ENCODE data around the gene RANBP3. TPM values are rescaled to one million over a fixed set of nuclear protein-coding genes. Genes with fewer than 3 reads are reported as not detected.
A peak's percentile ranks its signal among the peaks of the same experiment; 100 is the strongest.

The RANBP3 gene
- total RNA-seq, 1 donor from 2014 or later: 122 TPM

DNA sequence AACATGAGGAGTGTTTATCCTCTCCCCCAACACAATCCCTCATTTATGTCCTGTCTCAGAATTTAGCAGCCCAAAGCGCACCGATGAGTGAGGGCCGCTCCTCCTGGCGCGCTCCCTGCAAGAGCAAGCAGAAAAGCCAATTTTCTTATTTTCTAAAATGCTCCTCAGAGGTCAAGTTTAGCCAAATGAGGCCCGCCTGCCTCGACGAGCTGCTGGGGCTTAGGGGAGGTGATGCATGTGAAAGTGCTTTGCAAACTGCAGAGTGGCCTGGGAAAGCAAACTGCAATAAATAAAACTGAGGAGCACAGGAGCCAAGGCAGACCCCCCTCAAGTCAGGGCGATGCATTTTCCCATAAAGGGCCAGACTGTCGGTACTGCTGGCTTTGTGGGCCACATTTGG is 34.9 kb downstream of the RANBP3 start:
- Mint-ChIP-seq H3K9me3 (no peaks in the 10 kb centered on the region), H3K4me3 (no peak overlapping the region), H3K27ac (ENCODE audit: unreplicated experiment) (peak overlapping the region; percentile 51), H3K4me1 (peaks cover 48% of the 10 kb centered on the region), H3K36me3 (ENCODE audit: low read depth) (peaks cover 2% of the 10 kb centered on the region), H3K27me3 (ENCODE audit: low read depth) (no peaks in the 10 kb centered on the region)
- no peak for DNase-seq (ENCODE audit: low read depth, low spot score)
- TF ChIP-seq, protein P1, sequence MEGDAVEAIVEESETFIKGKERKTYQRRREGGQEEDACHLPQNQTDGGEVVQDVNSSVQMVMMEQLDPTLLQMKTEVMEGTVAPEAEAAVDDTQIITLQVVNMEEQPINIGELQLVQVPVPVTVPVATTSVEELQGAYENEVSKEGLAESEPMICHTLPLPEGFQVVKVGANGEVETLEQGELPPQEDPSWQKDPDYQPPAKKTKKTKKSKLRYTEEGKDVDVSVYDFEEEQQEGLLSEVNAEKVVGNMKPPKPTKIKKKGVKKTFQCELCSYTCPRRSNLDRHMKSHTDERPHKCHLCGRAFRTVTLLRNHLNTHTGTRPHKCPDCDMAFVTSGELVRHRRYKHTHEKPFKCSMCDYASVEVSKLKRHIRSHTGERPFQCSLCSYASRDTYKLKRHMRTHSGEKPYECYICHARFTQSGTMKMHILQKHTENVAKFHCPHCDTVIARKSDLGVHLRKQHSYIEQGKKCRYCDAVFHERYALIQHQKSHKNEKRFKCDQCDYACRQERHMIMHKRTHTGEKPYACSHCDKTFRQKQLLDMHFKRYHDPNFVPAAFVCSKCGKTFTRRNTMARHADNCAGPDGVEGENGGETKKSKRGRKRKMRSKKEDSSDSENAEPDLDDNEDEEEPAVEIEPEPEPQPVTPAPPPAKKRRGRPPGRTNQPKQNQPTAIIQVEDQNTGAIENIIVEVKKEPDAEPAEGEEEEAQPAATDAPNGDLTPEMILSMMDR (conservative IDR thresholded peaks at IDR 0.05): no peak

- no peak for DNase-seq (ENCODE audit: low read depth, low spot score)
- TF ChIP-seq, protein P1 (conservative IDR thresholded peaks at IDR 0.05): no peak
- peak overlapping the region; percentile 87 for H3K27ac Mint-ChIP-seq (ENCODE audit: unreplicated experiment)
- peak overlapping the region; percentile 10 for H3K4me3 Mint-ChIP-seq
- H3K4me1 Mint-ChIP-seq: peaks cover 39% of the 10 kb centered on the region
- no peaks in the 10 kb centered on the region for H3K27me3 Mint-ChIP-seq (ENCODE audit: low read depth)
- H3K9me3 Mint-ChIP-seq: no peaks in the 10 kb centered on the region
- H3K36me3 Mint-ChIP-seq (ENCODE audit: low read depth): no peaks in the 10 kb centered on the region
Measured at GRCh38 chr19:5941673-5942072, 36.3 kb downstream of the RANBP3 start.

GRCh38 chr19:5940260-5941208 is 37.4 kb downstream of the RANBP3 start:
- H3K27ac Mint-ChIP-seq (ENCODE audit: unreplicated experiment): no peak overlapping the region
- H3K4me1 Mint-ChIP-seq: peaks cover 37% of the 10 kb centered on the region
- H3K27me3 Mint-ChIP-seq (ENCODE audit: low read depth): no peaks in the 10 kb centered on the region
- no peaks in the 10 kb centered on the region for H3K9me3 Mint-ChIP-seq
- H3K36me3 Mint-ChIP-seq (ENCODE audit: low read depth): no peaks in the 10 kb centered on the region
- TF ChIP-seq, protein P1 (conservative IDR thresholded peaks at IDR 0.05): no peak
- no peak for DNase-seq (ENCODE audit: low read depth, low spot score)
- H3K4me3 Mint-ChIP-seq: no peak overlapping the region

- no peaks in the 10 kb centered on the region for H3K9me3 Mint-ChIP-seq
- peak overlapping the region; percentile 40 for H3K27ac Mint-ChIP-seq (ENCODE audit: unreplicated experiment)
- H3K27me3 Mint-ChIP-seq (ENCODE audit: low read depth): no peaks in the 10 kb centered on the region
- H3K36me3 Mint-ChIP-seq (ENCODE audit: low read depth): no peaks in the 10 kb centered on the region
- no peak for DNase-seq (ENCODE audit: low read depth, low spot score)
- TF ChIP-seq, protein P1 (conservative IDR thresholded peaks at IDR 0.05): no peak
- peaks cover 12% of the 10 kb centered on the region for H3K4me1 Mint-ChIP-seq
- H3K4me3 Mint-ChIP-seq: no peak overlapping the region
Measured at GRCh38 chr19:5937550-5937949, 40.4 kb downstream of the RANBP3 start.

GRCh38 chr19:5936292-5936592 is 41.7 kb downstream of the RANBP3 start:
- Mint-ChIP-seq H3K36me3 (ENCODE audit: low read depth) (no peaks in the 10 kb centered on the region), H3K4me3 (no peak overlapping the region)

More at GRCh38 chr19:5936292-5936592, 41.7 kb downstream of the RANBP3 start:
- Mint-ChIP-seq H3K9me3 (no peaks in the 10 kb centered on the region), H3K27me3 (ENCODE audit: low read depth) (no peaks in the 10 kb centered on the region), H3K4me1 (peaks cover 2% of the 10 kb centered on the region), H3K27ac (ENCODE audit: unreplicated experiment) (no peak overlapping the region)
- TF ChIP-seq, protein P1 (conservative IDR thresholded peaks at IDR 0.05): no peak
- no peak for DNase-seq (ENCODE audit: low read depth, low spot score)
